ENCODE results near the gene MRPL45. TPM values are rescaled to one million over a fixed set of nuclear protein-coding genes. Genes with fewer than 3 reads are reported as not detected.

Gene MRPL45
- polyA plus RNA-seq, 3 donors: 66.6 to 73.1 (median 68.4) TPM

- DNase-seq (ENCODE audit: low read depth in 3 of 3, low spot score in 2 of 3): no peak
Observed at GRCh38 chr17:38343608-38344419, 46.8 kb downstream of the MRPL45 start, which contains the start of gene GPR179. Gene GPR179, minus strand, starts transcription at chr17:38343956. Its CDS starts 167 bp downstream, at chr17:38343789.

- DNase-seq (ENCODE audit: low read depth in 3 of 3, low spot score in 2 of 3): no peak
Observed at GRCh38 chr17:38344420-38344745, 47.4 kb downstream of the MRPL45 start.

GRCh38 chr17:38345743-38346142 is 48.8 kb downstream of the MRPL45 start:
- no peak for DNase-seq (ENCODE audit: low read depth in 3 of 3, low spot score in 2 of 3)

- peak; percentile 53 to 78 (median 68) for DNase-seq (ENCODE audit: low read depth in 3 of 3, low spot score in 2 of 3)
Observed at GRCh38 chr17:38349097-38349730, 52.2 kb downstream of the MRPL45 start.

- no peak for DNase-seq (ENCODE audit: low read depth in 3 of 3, low spot score in 2 of 3)
Observed at GRCh38 chr17:38350035-38350434, 53.1 kb downstream of the MRPL45 start.

- DNase-seq (ENCODE audit: low read depth in 3 of 3, low spot score in 2 of 3): peak; percentile 80 to 89 (median 86)
Observed at GRCh38 chr17:38351412-38352222, 54.6 kb downstream of the MRPL45 start, which contains the start of gene SOCS7. Gene SOCS7, plus strand, starts transcription at chr17:38351844. Its CDS starts 209 bp downstream, at chr17:38352053.

GRCh38 chr17:38352245-38353085 is 55.5 kb downstream of the MRPL45 start:
- no peak for DNase-seq (ENCODE audit: low read depth in 3 of 3, low spot score in 2 of 3)

GRCh38 chr17:38353086-38353604 is 56.2 kb downstream of the MRPL45 start:
- no peak for DNase-seq (ENCODE audit: low read depth in 3 of 3, low spot score in 2 of 3)

GRCh38 chr17:38353668-38354067 is 56.7 kb downstream of the MRPL45 start:
- no peak for DNase-seq (ENCODE audit: low read depth in 3 of 3, low spot score in 2 of 3)

- DNase-seq (ENCODE audit: low read depth in 3 of 3, low spot score in 2 of 3): no peak
Observed at GRCh38 chr17:38354466-38354865, 57.5 kb downstream of the MRPL45 start.

GRCh38 chr17:38355251-38355650 is 58.3 kb downstream of the MRPL45 start:
- no peak for DNase-seq (ENCODE audit: low read depth in 3 of 3, low spot score in 2 of 3)

- DNase-seq (ENCODE audit: low read depth in 3 of 3, low spot score in 2 of 3): no peak
Observed at GRCh38 chr17:38357486-38358123, 60.6 kb downstream of the MRPL45 start.

- DNase-seq (ENCODE audit: low read depth in 3 of 3, low spot score in 2 of 3): no peak
Observed at GRCh38 chr17:38358586-38359513, 61.9 kb downstream of the MRPL45 start.

- no peak for DNase-seq (ENCODE audit: low read depth in 3 of 3, low spot score in 2 of 3)
Observed at GRCh38 chr17:38361694-38362465, 64.9 kb downstream of the MRPL45 start.

- no peak for DNase-seq (ENCODE audit: low read depth in 3 of 3, low spot score in 2 of 3)
Observed at GRCh38 chr17:38363016-38363415, 66.0 kb downstream of the MRPL45 start.

- no peak for DNase-seq (ENCODE audit: low read depth in 3 of 3, low spot score in 2 of 3)
Observed at GRCh38 chr17:38364741-38365140, 67.8 kb downstream of the MRPL45 start.

- no peak for DNase-seq (ENCODE audit: low read depth in 3 of 3, low spot score in 2 of 3)
Observed at GRCh38 chr17:38369124-38369886, 72.3 kb downstream of the MRPL45 start.

Measured in right renal cortex interstitium (tissue), 3 donors.